Neural cell (in vitro differentiated cells): ENCODE measurements around the gene BHMT. TPM values are rescaled to one million over a fixed set of nuclear protein-coding genes. Genes with fewer than 3 reads are reported as not detected.
"Not testable (repeated sequence)": the region's sequence is repeated elsewhere in the genome, so short reads cannot be mapped to it uniquely, and the experiment has no call there.

Experiments used
- H2AFZ ChIP-seq: fragments of 200-600, 300-800 bp; sonication (generic), shearing (Covaris generic); 2 replicates; pipeline ENCODE4 v1.6.0; 2014; ENCODE audit warnings: low read depth, mild to moderate bottlenecking, antibody characterized with exemption, low read length, moderate library complexity
- H3F3A ChIP-seq: fragments of 200-600 bp; shearing (Covaris generic); 2 replicates; pipeline ENCODE4 v1.6.1; 2016; ENCODE audit warnings: mild to moderate bottlenecking, moderate library complexity, mixed read lengths, antibody characterized with exemption, low read length; ENCODE audit not compliant: insufficient read depth, poor library complexity, severe bottlenecking
- H3K27ac ChIP-seq: fragments of 200-600, 300-800 bp; sonication (generic), shearing (Covaris generic); 2 replicates; pipeline ENCODE4 v1.5.1; 2014; ENCODE audit warnings: mild to moderate bottlenecking, low read length, moderate library complexity
- H3K27me3 ChIP-seq: fragments of 300-800, 200-600 bp; sonication (generic), shearing (Covaris generic); 2 replicates; pipeline ENCODE4 v1.6.0; 2014; ENCODE audit warnings: mild to moderate bottlenecking, low read depth, low read length, moderate library complexity; ENCODE audit not compliant: insufficient read depth
- H3K36me3 ChIP-seq: fragments of 300-800, 200-600 bp; sonication (generic), shearing (Covaris generic); 2 replicates; pipeline ENCODE4 v1.5.1; 2014; ENCODE audit warnings: mild to moderate bottlenecking, antibody characterized with exemption, low read length, moderate library complexity; ENCODE audit not compliant: insufficient read depth
- H3K4me2 ChIP-seq: fragments of 300-800, 200-600 bp; sonication (generic), shearing (Covaris generic); 2 replicates; pipeline ENCODE4 v1.6.0; 2014; ENCODE audit warnings: mild to moderate bottlenecking, low read length
- H3K4me3 ChIP-seq: fragments of 300-800, 200-600 bp; sonication (generic), shearing (Covaris generic); 2 replicates; pipeline ENCODE4 v1.5.1; 2014; ENCODE audit warnings: mild to moderate bottlenecking, low read length, moderate library complexity
- H3K79me2 ChIP-seq: fragments of 200-600 bp; shearing (Covaris generic); replicated peaks from 2 replicates; pipeline ENCODE4 v1.6.0; 2014; ENCODE audit warnings: mild to moderate bottlenecking, low read length, moderate library complexity; ENCODE audit not compliant: insufficient read depth
- H3K9ac ChIP-seq: fragments of 300-800, 200-600 bp; sonication (generic), shearing (Covaris generic); 2 replicates; pipeline ENCODE4 v1.6.1; 2016; ENCODE audit warnings: mild to moderate bottlenecking, low read length, mixed read lengths
- H3K9me2 ChIP-seq: fragments of 200-600 bp; shearing (Covaris generic); 2 replicates; pipeline ENCODE4 v1.6.1; 2016; ENCODE audit warnings: mild to moderate bottlenecking, low read length, mixed read lengths; ENCODE audit not compliant: insufficient read depth
- H3K9me3 ChIP-seq: fragments of 200-600, 300-800 bp; sonication (generic), shearing (Covaris generic); 2 replicates; pipeline ENCODE4 v1.6.1; 2016; ENCODE audit warnings: mild to moderate bottlenecking, mixed run types, low read length, moderate library complexity, mixed read lengths
- H4K20me1 ChIP-seq: fragments of 200-600 bp; shearing (Covaris generic); 2 replicates; pipeline ENCODE4 v1.6.1; 2016; ENCODE audit warnings: mild to moderate bottlenecking, mixed run types; ENCODE audit not compliant: insufficient read depth
- CTCF ChIP-seq: fragments of 450-650 bp; IDR thresholded peaks from 2 replicates; pipeline ENCODE4 v1.5.1; 2014; ENCODE audit warnings: antibody characterized with exemption, mild to moderate bottlenecking, moderate library complexity; ENCODE audit not compliant: poor library complexity, severe bottlenecking
- EP300 ChIP-seq: fragments of 450-650 bp; conservative IDR thresholded peaks from 2 replicates; pipeline ENCODE4 v1.6.1; 2014; ENCODE audit warnings: antibody characterized with exemption, mild to moderate bottlenecking, moderate library complexity; ENCODE audit not compliant: poor library complexity, severe bottlenecking
- EZH2 ChIP-seq: fragments of 200-600, 300-800 bp; shearing (Covaris generic), sonication (generic); IDR thresholded peaks from 2 replicates; pipeline ENCODE4 v1.6.1; 2014; ENCODE audit warnings: antibody characterized with exemption, low read length, borderline replicate concordance, mild to moderate bottlenecking; ENCODE audit not compliant: insufficient read depth, poor library complexity, severe bottlenecking
- MXI1 ChIP-seq: fragments of 450-650 bp; conservative IDR thresholded peaks from 2 replicates; pipeline ENCODE4 v1.6.1; 2014; ENCODE audit warnings: antibody characterized with exemption, mild to moderate bottlenecking; ENCODE audit not compliant: poor library complexity, severe bottlenecking
- POLR2AphosphoS5 ChIP-seq: IDR thresholded peaks from 2 replicates; pipeline ENCODE4 v1.6.1; 2012
- RAD21 ChIP-seq: fragments of 450-650 bp; conservative IDR thresholded peaks from 2 replicates; pipeline ENCODE4 v1.6.1; 2014; ENCODE audit warnings: antibody characterized with exemption, mild to moderate bottlenecking, moderate library complexity
- REST ChIP-seq: IDR thresholded peaks from 2 replicates; pipeline ENCODE4 v1.6.1; 2012; ENCODE audit warnings: borderline replicate concordance
- SMC3 ChIP-seq: fragments of 450-650 bp; conservative IDR thresholded peaks from 2 replicates; pipeline ENCODE4 v1.6.1; 2014; ENCODE audit warnings: antibody characterized with exemption, mild to moderate bottlenecking, moderate library complexity; ENCODE audit not compliant: poor library complexity
- TAF1 ChIP-seq: IDR thresholded peaks from 2 replicates; pipeline ENCODE4 v1.6.1; 2012; ENCODE audit warnings: low read depth
- polyA plus RNA-seq: library from polyadenylated mRNA; depleted of rRNA; stranded (reverse); fragments of >200 nt; gene quantifications from 2 replicates; pipeline ENCODE4 v1.2.3, GENCODE V29; 2014

The BHMT gene
- polyA plus RNA-seq, 1 donor from 2014 or later = not detected

- Histone ChIP-seq H3K79me2 (no peaks in the 10 kb centered on the region), H3K4me2 (no peak overlapping the region), H3K9ac (no peak overlapping the region), H3K9me2 (no peaks in the 10 kb centered on the region), H3K4me3 (no peak overlapping the region), H3F3A (no peaks in the 10 kb centered on the region), H2AFZ (no peak overlapping the region), H3K9me3 (no peaks in the 10 kb centered on the region), H4K20me1 (no peaks in the 10 kb centered on the region), H3K27ac (no peak overlapping the region), H3K36me3 (no peaks in the 10 kb centered on the region), H3K27me3 (no peaks in the 10 kb centered on the region)
- TF ChIP-seq SMC3 (no peak), TAF1 (no peak), RAD21 (no peak), POLR2AphosphoS5 (no peak), CTCF (no peak), MXI1 (no peak), REST (no peak), EZH2 (no peak), EP300 (no peak)
Measured at GRCh38 chr5:79151942-79152671, 40.5 kb downstream of the BHMT start.

- Histone ChIP-seq H3K36me3 (no peaks in the 10 kb centered on the region), H3K79me2 (no peaks in the 10 kb centered on the region), H3K27me3 (no peaks in the 10 kb centered on the region), H4K20me1 (no peaks in the 10 kb centered on the region), H3K27ac (no peak overlapping the region), H3K9ac (no peak overlapping the region), H3K4me3 (no peak overlapping the region), H3K9me2 (no peaks in the 10 kb centered on the region), H3F3A (no peaks in the 10 kb centered on the region), H2AFZ (no peak overlapping the region), H3K9me3 (no peaks in the 10 kb centered on the region), H3K4me2 (no peak overlapping the region)
- TF ChIP-seq POLR2AphosphoS5 (no peak), EP300 (no peak), TAF1 (no peak), EZH2 (no peak), SMC3 (no peak), MXI1 (no peak), RAD21 (no peak), REST (no peak), CTCF (no peak)
Measured at GRCh38 chr5:79157305-79157704, 45.7 kb downstream of the BHMT start.

GRCh38 chr5:79161647-79162046 is 50.0 kb downstream of the BHMT start:
- not testable (repeated sequence) for H3K9me3 ChIP-seq, H3K9ac ChIP-seq, H3K79me2 ChIP-seq, H3K27ac ChIP-seq, H2AFZ ChIP-seq, H3K9me2 ChIP-seq, H4K20me1 ChIP-seq, H3K27me3 ChIP-seq, H3K36me3 ChIP-seq, H3K4me2 ChIP-seq, H3F3A ChIP-seq, H3K4me3 ChIP-seq
